ENCODE measurements around the gene MSL1. TPM values are rescaled to one million over a fixed set of nuclear protein-coding genes. Genes with fewer than 3 reads are reported as not detected.
A peak's percentile ranks its signal among the peaks of the same experiment; 100 is the strongest.

MSL1 gene
- total and polyA plus RNA-seq, 9 of the 15 experiments (the other 6 are each of a cell fraction or from before 2014, with no cell fraction given): 13.8 to 120 (median 61.9) TPM

DNA sequence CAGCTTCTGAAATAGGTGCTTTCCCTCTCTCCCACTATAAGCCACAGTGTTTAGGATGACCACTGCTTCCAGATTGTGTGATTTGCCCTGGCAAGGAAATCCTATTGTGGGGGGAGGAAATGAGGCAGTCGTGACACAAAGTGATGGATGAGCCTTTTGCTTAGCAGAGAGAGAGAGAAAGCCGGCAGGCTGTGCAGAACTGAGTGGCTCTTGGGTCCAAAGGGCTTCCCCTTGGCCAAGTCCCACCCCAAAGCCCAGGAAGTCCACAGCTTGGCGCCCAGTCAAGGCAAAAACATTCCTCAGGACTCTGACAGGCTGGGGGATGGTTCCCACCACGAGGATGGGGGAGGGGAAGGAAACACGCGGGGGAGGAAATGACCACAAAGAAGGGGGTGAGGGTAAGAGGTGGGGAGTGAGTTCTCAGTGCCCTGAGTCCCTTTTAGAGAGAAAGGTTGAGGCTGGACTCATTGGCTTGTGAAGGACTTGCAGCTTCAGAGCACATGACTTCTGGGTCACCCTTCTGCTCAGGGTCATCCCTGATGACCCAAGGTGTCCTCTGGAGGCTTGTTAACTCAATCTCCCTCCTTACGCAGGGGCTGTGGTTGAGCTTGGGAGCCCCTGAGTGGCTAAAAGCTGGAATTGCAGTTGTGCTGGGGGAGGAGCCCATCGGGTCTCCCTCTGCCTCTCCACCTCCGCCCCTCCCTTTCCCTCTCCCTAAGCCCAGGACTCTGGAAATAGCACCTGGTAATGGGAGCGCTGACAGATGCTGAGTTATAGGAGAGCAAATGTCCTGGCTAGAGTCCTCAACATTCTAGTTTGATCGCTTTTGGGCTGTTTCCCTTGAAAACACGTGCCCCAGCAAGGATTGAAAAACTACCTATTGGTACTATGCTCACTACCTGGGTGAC is 10.3 kb upstream of the MSL1 start (continued):
- TF ChIP-seq PTBP1 (IDR thresholded peaks at IDR 0.05; ENCODE audit: low read depth, low read length) (no peak), ETS1 (conservative IDR thresholded peaks at IDR 0.05; ENCODE audit: control insufficient read depth, low read depth, low read length) (no peak), SMAD2 (IDR thresholded peaks at IDR 0.05; ENCODE audit: low read depth, low read length) (no peak), POLR2AphosphoS5 (IDR thresholded peaks at IDR 0.05; ENCODE audit: control insufficient read depth, insufficient read depth, low read depth, low read length) (no peak), SRSF3 (IDR thresholded peaks at IDR 0.05; ENCODE audit: insufficient read depth, low read length) (no peak), ZSCAN29 (IDR thresholded peaks at IDR 0.05) (no peak), FOS (IDR thresholded peaks at IDR 0.05; ENCODE audit: extremely low read depth, insufficient read length) (no peak), MTA3 (IDR thresholded peaks at IDR 0.05; ENCODE audit: borderline replicate concordance) (peak; percentile 87; the same call in 1 of the 2 replicates), ZNF41 (CRISPR knock-in tag; conservative IDR thresholded peaks at IDR 0.05) (0 out of 2 replicates have a peak, but pooled peaks have one; percentile 24), L3MBTL2 (IDR thresholded peaks at IDR 0.05) (peak; percentile 89), PHF21A (IDR thresholded peaks at IDR 0.05; ENCODE audit: borderline replicate concordance, low read depth) (no peak), RERE (CRISPR knock-in tag; IDR thresholded peaks at IDR 0.05; ENCODE audit: borderline replicate concordance) (no peak), ARHGAP35 (IDR thresholded peaks at IDR 0.05; ENCODE audit: partially characterized antibody) (no peak), ARID2 (IDR thresholded peaks at IDR 0.05) (peak; percentile 89), KLF16 (IDR thresholded peaks at IDR 0.05) (peak; percentile 51; the same call in 1 of the 2 replicates), HMGN3 (IDR thresholded peaks at IDR 0.05; ENCODE audit: borderline replicate concordance, extremely low read depth, insufficient read length, low read depth, low read length) (no peak), LEF1 (IDR thresholded peaks at IDR 0.05) (peak; percentile 94)
- TF ChIP-seq, protein P1, sequence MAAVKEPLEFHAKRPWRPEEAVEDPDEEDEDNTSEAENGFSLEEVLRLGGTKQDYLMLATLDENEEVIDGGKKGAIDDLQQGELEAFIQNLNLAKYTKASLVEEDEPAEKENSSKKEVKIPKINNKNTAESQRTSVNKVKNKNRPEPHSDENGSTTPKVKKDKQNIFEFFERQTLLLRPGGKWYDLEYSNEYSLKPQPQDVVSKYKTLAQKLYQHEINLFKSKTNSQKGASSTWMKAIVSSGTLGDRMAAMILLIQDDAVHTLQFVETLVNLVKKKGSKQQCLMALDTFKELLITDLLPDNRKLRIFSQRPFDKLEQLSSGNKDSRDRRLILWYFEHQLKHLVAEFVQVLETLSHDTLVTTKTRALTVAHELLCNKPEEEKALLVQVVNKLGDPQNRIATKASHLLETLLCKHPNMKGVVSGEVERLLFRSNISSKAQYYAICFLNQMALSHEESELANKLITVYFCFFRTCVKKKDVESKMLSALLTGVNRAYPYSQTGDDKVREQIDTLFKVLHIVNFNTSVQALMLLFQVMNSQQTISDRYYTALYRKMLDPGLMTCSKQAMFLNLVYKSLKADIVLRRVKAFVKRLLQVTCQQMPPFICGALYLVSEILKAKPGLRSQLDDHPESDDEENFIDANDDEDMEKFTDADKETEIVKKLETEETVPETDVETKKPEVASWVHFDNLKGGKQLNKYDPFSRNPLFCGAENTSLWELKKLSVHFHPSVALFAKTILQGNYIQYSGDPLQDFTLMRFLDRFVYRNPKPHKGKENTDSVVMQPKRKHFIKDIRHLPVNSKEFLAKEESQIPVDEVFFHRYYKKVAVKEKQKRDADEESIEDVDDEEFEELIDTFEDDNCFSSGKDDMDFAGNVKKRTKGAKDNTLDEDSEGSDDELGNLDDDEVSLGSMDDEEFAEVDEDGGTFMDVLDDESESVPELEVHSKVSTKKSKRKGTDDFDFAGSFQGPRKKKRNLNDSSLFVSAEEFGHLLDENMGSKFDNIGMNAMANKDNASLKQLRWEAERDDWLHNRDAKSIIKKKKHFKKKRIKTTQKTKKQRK (IDR thresholded peaks at IDR 0.05; ENCODE audit: borderline replicate concordance, low read depth, low read length): no peak
